PC-9 (cell line): ENCODE results near the gene ETV6. TPM values are rescaled to one million over a fixed set of nuclear protein-coding genes. Genes with fewer than 3 reads are reported as not detected.

Source experiments
- BruUV-seq: library from RNA; stranded (reverse); fragments of 400-500 nt; replicated peaks from 2 replicates; lab custom pipeline; 2021; lab: Mats Ljungman, UMichigan
- CTCF ChIA-PET: fragments of 300-600 bp; sonication (Branson Sonifier 250); formaldehyde crosslinking; loops from one replicate; lab custom pipeline; 2022; ENCODE audit warnings: antibody characterized with exemption; lab: Charles Lee
- POLR2A ChIA-PET: fragments of 300-600 bp; sonication (Branson Sonifier 250); formaldehyde crosslinking; loops from one replicate; lab custom pipeline; 2022; ENCODE audit warnings: antibody characterized with exemption; ENCODE audit not compliant: unreplicated experiment; lab: Charles Lee
- DNase-seq, 2 experiments: peaks; one replicate each; pipeline versions ENCODE4 v3.0.0 to v3.0.0-alpha.2; 2015 to 2022; ENCODE audit warnings: mixed read lengths in 1 of 2
- H2AFZ ChIP-seq: fragments of 200-600 bp; sonication (generic); 2 replicates; pipeline ENCODE4 v1.8.1; 2017; ENCODE audit warnings: antibody characterized with exemption
- H3F3A ChIP-seq: fragments of 200-600 bp; sonication (generic); 2 replicates; pipeline ENCODE4 v1.8.1; 2017; ENCODE audit warnings: antibody characterized with exemption, mild to moderate bottlenecking, low read depth; ENCODE audit not compliant: insufficient read depth
- H3K27ac ChIP-seq: fragments of 200-600 bp; sonication (generic); 2 replicates; pipeline ENCODE4 v1.6.1; 2016; ENCODE audit warnings: mixed run types
- H3K27me3 ChIP-seq: fragments of 200-600 bp; sonication (generic); 2 replicates; pipeline ENCODE4 v1.6.1; 2016; ENCODE audit warnings: low read depth, mixed run types; ENCODE audit not compliant: insufficient read depth
- H3K36me3 ChIP-seq: fragments of 200-600 bp; sonication (generic); 2 replicates; pipeline ENCODE4 v1.6.1; 2016; ENCODE audit warnings: low read depth, mixed run types
- H3K4me1 ChIP-seq: fragments of 200-600 bp; sonication (generic); replicated peaks from 2 replicates; pipeline ENCODE4 v1.6.1; 2016; ENCODE audit warnings: mixed run types; ENCODE audit not compliant: insufficient read depth
- H3K4me2 ChIP-seq: fragments of 200-600 bp; sonication (generic); 2 replicates; pipeline ENCODE4 v1.6.1; 2017; ENCODE audit warnings: mixed run types
- H3K4me3 ChIP-seq: fragments of 200-600 bp; sonication (generic); 2 replicates; pipeline ENCODE4 v1.6.1; 2016; ENCODE audit warnings: mixed run types
- H3K79me2 ChIP-seq: fragments of 200-600 bp; sonication (generic); 2 replicates; pipeline ENCODE4 v1.6.1; 2017; ENCODE audit warnings: low read depth, mixed run types
- H3K9me2 ChIP-seq: fragments of 200-600 bp; sonication (generic); 2 replicates; pipeline ENCODE4 v1.8.1; 2017; ENCODE audit warnings: mild to moderate bottlenecking; ENCODE audit not compliant: insufficient read depth
- H3K9me3 ChIP-seq: fragments of 200-600 bp; sonication (generic); 2 replicates; pipeline ENCODE4 v1.8.1; 2016; ENCODE audit warnings: low read depth; ENCODE audit not compliant: insufficient read depth
- H4K20me1 ChIP-seq: fragments of 200-600 bp; sonication (generic); 2 replicates; pipeline ENCODE4 v1.8.1; 2017; ENCODE audit not compliant: insufficient read depth
- EZH2 ChIP-seq: fragments of 200-600 bp; sonication (generic); IDR thresholded peaks from 2 replicates; pipeline ENCODE4 v1.8.0; 2017; ENCODE audit warnings: antibody characterized with exemption, low read depth
- intact Hi-C: fragments of 100-400 bp; cut with micrococcal nuclease; formaldehyde crosslinking; loops from one replicate; pipeline ENCODE4 v1.10.0; 2022; ENCODE audit not compliant: unreplicated experiment
- total RNA-seq: library from RNA; stranded (reverse); gene quantifications from 2 replicates; pipeline ENCODE4 v1.2.3, GENCODE V29; 2021
- TF ChIP-seq, protein P1 (sequence below): fragments of 200-600 bp; sonication (generic); conservative IDR thresholded peaks from 2 replicates; pipeline ENCODE4 v1.6.1; 2017; ENCODE audit warnings: mixed run types, antibody characterized with exemption, mild to moderate bottlenecking, moderate library complexity

ETV6 gene
- total RNA-seq, 1 experiment from 2014 or later = 62.8 TPM

DNA sequence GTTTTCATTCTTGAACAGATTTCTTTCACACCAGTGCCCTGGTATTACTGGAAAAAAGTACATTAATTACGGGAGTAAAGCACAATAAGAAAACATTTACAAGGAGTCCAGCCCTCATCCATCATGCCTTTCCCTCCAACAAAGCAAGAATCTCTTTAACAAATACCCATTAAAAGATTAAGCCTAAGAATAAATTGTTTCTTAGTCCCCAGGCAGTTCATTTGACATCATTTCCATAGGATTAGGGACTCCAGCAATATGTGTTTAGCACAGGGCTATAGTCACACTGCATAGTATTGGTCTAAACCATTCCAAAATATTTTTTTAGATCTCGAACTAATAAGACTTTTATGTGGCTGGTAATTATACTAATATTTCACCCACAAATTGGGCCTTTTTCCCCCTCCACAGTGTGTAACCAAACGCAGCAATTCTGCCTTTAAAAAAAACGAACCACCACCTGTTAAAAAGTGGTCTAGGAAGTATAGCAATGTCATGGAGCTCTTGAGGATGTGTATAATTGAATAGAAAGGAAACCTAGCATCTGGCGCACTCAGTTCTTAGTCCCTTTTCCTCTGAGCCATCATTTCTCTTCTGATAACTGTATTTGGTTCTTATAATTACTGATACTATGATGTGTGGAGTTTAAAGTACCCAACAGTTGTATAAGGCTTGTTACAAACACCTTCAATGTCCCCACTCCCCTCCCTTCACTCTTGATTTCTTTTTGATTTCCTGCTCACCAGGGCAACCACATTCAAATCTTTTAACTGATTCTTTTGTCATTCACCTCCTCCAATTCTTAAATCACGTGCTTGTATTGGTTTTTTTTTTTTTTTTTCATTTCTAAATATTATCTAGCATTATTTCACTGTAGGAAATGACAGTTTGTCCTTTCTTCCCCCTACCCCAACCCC is 138.7 kb downstream of the ETV6 start:
- H3K9me3 ChIP-seq = no peaks in the 10 kb centered on the region

DNA sequence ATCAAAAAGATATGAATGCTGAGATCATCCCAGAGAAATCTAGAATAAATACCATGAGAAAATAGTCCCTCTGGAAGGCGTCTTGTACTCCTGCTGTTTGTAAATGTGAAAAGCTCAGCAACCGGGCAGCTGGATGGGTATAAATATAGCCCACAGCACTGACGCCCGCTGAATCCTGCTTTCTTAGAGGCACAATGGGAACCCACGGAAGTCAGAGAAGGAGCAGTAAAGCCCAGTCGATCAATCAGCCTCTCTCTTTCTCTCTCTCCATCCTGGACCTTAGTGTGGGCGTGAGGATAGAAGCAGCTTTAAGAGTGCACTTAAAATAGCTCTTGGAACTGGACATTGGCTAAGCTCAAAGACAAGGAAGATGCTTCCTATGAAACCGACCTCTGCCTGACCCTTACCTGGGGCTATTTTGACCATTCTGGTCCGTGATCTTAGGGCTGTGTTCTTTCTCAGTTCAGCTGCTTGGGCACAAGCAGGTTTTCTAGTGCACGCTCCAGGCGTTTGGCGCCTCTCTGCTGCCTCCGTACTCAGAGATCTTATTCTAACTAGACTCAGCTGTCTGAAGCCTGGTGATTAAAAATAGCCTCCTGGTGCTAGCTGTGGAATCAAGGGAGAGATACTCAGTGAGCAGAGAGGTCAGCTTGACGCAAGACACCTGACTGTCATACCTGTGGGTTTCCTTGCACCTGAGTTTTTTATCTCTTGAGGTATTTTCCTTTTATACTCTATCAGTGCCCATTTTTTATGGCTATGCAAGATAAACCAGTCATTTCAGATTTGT is 144.6 kb downstream of the ETV6 start:
- H3K4me2 ChIP-seq = peak overlapping the region; percentile 80

More for the DNA sequence above, 138.7 kb downstream of the ETV6 start:
- H3K36me3 ChIP-seq = no peaks in the 10 kb centered on the region
- no peaks in the 10 kb centered on the region for H3K9me2 ChIP-seq
- H2AFZ ChIP-seq = no peak overlapping the region
- H4K20me1 ChIP-seq = no peaks in the 10 kb centered on the region
- BruUV-seq = no TSS peak
- TF ChIP-seq, protein P1, sequence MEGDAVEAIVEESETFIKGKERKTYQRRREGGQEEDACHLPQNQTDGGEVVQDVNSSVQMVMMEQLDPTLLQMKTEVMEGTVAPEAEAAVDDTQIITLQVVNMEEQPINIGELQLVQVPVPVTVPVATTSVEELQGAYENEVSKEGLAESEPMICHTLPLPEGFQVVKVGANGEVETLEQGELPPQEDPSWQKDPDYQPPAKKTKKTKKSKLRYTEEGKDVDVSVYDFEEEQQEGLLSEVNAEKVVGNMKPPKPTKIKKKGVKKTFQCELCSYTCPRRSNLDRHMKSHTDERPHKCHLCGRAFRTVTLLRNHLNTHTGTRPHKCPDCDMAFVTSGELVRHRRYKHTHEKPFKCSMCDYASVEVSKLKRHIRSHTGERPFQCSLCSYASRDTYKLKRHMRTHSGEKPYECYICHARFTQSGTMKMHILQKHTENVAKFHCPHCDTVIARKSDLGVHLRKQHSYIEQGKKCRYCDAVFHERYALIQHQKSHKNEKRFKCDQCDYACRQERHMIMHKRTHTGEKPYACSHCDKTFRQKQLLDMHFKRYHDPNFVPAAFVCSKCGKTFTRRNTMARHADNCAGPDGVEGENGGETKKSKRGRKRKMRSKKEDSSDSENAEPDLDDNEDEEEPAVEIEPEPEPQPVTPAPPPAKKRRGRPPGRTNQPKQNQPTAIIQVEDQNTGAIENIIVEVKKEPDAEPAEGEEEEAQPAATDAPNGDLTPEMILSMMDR = no peak
- TF ChIP-seq EZH2 = no peak
- no peak overlapping the region for H3K4me3 ChIP-seq
- intact Hi-C loops = no loop called here
- H3K27me3 ChIP-seq = no peaks in the 10 kb centered on the region
- no peak overlapping the region for H3K4me2 ChIP-seq
- peaks cover 22% of the 10 kb centered on the region for H3K79me2 ChIP-seq
- H3K4me1 ChIP-seq = peaks cover 1% of the 10 kb centered on the region; the same call in 1 of the 2 replicates
- peaks cover 14% of the 10 kb centered on the region; the same call in 1 of the 2 replicates for H3F3A ChIP-seq
- DNase-seq = no peak
- CTCF ChIA-PET = interaction anchor here (0.7 kb wide), 1 partner anchor 54 kb away, joined by 4 read pairs; no protein-coding TSS in a partner anchor
- H3K27ac ChIP-seq = no peak overlapping the region
- POLR2A ChIA-PET = interaction anchor here (0.6 kb wide), 2 partner anchors 24 to 65 kb away, joined by 3 to 5 read pairs; no protein-coding TSS in a partner anchor

More for the DNA sequence above, 144.6 kb downstream of the ETV6 start:
- ChIA-PET CTCF (interaction anchor here (1.1 kb wide), 1 partner anchor 213 kb away, joined by 3 read pairs; no protein-coding TSS in a partner anchor), POLR2A (interaction anchor here (0.5 to 0.6 kb wide), 2 partner anchors 84 to 144 kb away, joined by 4 to 7 read pairs; no protein-coding TSS in a partner anchor)
- DNase-seq = no peak
- Histone ChIP-seq H4K20me1 (no peaks in the 10 kb centered on the region), H3K27me3 (no peaks in the 10 kb centered on the region), H3K79me2 (peaks cover 43% of the 10 kb centered on the region), H2AFZ (no peak overlapping the region), H3K4me3 (no peak overlapping the region), H3F3A (peaks cover 45% of the 10 kb centered on the region), H3K27ac (peak overlapping the region; percentile 95), H3K9me2 (no peaks in the 10 kb centered on the region), H3K9me3 (no peaks in the 10 kb centered on the region), H3K36me3 (no peaks in the 10 kb centered on the region), H3K4me1 (peaks cover 54% of the 10 kb centered on the region)
- TF ChIP-seq, protein P1 = no peak
- no peak for TF ChIP-seq EZH2
- intact Hi-C loops = no loop called here
- BruUV-seq = no TSS peak
